ENCODE measurements around the gene PLLP. TPM values are rescaled to one million over a fixed set of nuclear protein-coding genes. Genes with fewer than 3 reads are reported as not detected.

The PLLP gene
- total and polyA plus RNA-seq, 2 donors from 2014 or later, result 64.4 to 83.8 TPM

GRCh38 chr16:57236022-57236350 lies 48.5 kb downstream of the PLLP start:
- intact Hi-C loops (cut with DNase I), result no loop called here
- TF ChIP-seq CTCF (IDR thresholded peaks at IDR 0.05; ENCODE audit: borderline replicate concordance, extremely low read depth, insufficient read depth), result no peak
- Histone ChIP-seq H3K4me1 (ENCODE audit: control insufficient read depth in 2 of 3, insufficient read depth in 2 of 3, low read depth in 1 of 3, low read length in 3 of 3) (peaks cover 0 to 8% (median 6%) of the 10 kb centered on the region in 3 donors), H3K4me3 (ENCODE audit: low read length in 3 of 3) (no peak overlapping the region), H3K9ac (ENCODE audit: low read length in 3 of 3) (no peak overlapping the region), H3K27ac (ENCODE audit: low read depth in 2 of 2, low read length in 2 of 2) (no peak overlapping the region), H3K9me3 (ENCODE audit: control insufficient read depth in 2 of 3, insufficient read depth in 1 of 3, low read length in 3 of 3) (no peaks in the 10 kb centered on the region), H3K36me3 (ENCODE audit: control insufficient read depth in 2 of 3, insufficient read depth in 3 of 3, low read length in 3 of 3) (peaks cover 7 to 52% (median 29%) of the 10 kb centered on the region in 3 donors), H3K27me3 (ENCODE audit: control insufficient read depth, insufficient read depth, low read length) (no peaks in the 10 kb centered on the region)
- FAIRE-seq (no peak), DNase-seq (no peak)

- no peak overlapping the region for H3K9ac ChIP-seq (ENCODE audit: low read length in 3 of 3)
- peaks cover 9 to 58% (median 35%) of the 10 kb centered on the region in 3 donors for H3K36me3 ChIP-seq (ENCODE audit: control insufficient read depth in 2 of 3, insufficient read depth in 3 of 3, low read length in 3 of 3)
- TF ChIP-seq CTCF (IDR thresholded peaks at IDR 0.05; ENCODE audit: borderline replicate concordance, extremely low read depth, insufficient read depth), result no peak
- DNase-seq (no peak), FAIRE-seq (no peak)
- peaks cover 0 to 8% (median under 1%) of the 10 kb centered on the region in 3 donors for H3K4me1 ChIP-seq (ENCODE audit: control insufficient read depth in 2 of 3, insufficient read depth in 2 of 3, low read depth in 1 of 3, low read length in 3 of 3)
- H3K27me3 ChIP-seq (ENCODE audit: control insufficient read depth, insufficient read depth, low read length), result no peaks in the 10 kb centered on the region
- intact Hi-C loops (cut with DNase I), result no loop called here
- H3K27ac ChIP-seq (ENCODE audit: low read depth in 2 of 2, low read length in 2 of 2), result no peak overlapping the region
- no peaks in the 10 kb centered on the region for H3K9me3 ChIP-seq (ENCODE audit: control insufficient read depth in 2 of 3, insufficient read depth in 1 of 3, low read length in 3 of 3)
- H3K4me3 ChIP-seq (ENCODE audit: low read length in 3 of 3), result no peak overlapping the region
Measured at GRCh38 chr16:57235128-57236021, 49.1 kb downstream of the PLLP start.

GRCh38 chr16:57234707-57235092 lies 49.8 kb downstream of the PLLP start:
- peaks cover 0 to 8% (median 0%) of the 10 kb centered on the region in 3 donors for H3K4me1 ChIP-seq (ENCODE audit: control insufficient read depth in 2 of 3, insufficient read depth in 2 of 3, low read depth in 1 of 3, low read length in 3 of 3)
- no peak for DNase-seq
- no peaks in the 10 kb centered on the region for H3K9me3 ChIP-seq (ENCODE audit: control insufficient read depth in 2 of 3, insufficient read depth in 1 of 3, low read length in 3 of 3)
- H3K36me3 ChIP-seq (ENCODE audit: control insufficient read depth in 2 of 3, insufficient read depth in 3 of 3, low read length in 3 of 3), result peaks cover 10 to 61% (median 37%) of the 10 kb centered on the region in 3 donors
- no peak overlapping the region for H3K27ac ChIP-seq (ENCODE audit: low read depth in 2 of 2, low read length in 2 of 2)
- no peaks in the 10 kb centered on the region for H3K27me3 ChIP-seq (ENCODE audit: control insufficient read depth, insufficient read depth, low read length)
- no peak overlapping the region for H3K9ac ChIP-seq (ENCODE audit: low read length in 3 of 3)
- no peak for TF ChIP-seq CTCF (IDR thresholded peaks at IDR 0.05; ENCODE audit: borderline replicate concordance, extremely low read depth, insufficient read depth)
- H3K4me3 ChIP-seq (ENCODE audit: low read length in 3 of 3), result no peak overlapping the region
- intact Hi-C loops (cut with DNase I), result no loop called here
- FAIRE-seq, result no peak

Measured in kidney (tissue), 14 donors.